Measurements from ENCODE around the gene DENND4A. TPM values are rescaled to one million over a fixed set of nuclear protein-coding genes. Genes with fewer than 3 reads are reported as not detected.

DENND4A gene
- total RNA-seq, 1 experiment from 2014 or later = 16.9 TPM

DNA sequence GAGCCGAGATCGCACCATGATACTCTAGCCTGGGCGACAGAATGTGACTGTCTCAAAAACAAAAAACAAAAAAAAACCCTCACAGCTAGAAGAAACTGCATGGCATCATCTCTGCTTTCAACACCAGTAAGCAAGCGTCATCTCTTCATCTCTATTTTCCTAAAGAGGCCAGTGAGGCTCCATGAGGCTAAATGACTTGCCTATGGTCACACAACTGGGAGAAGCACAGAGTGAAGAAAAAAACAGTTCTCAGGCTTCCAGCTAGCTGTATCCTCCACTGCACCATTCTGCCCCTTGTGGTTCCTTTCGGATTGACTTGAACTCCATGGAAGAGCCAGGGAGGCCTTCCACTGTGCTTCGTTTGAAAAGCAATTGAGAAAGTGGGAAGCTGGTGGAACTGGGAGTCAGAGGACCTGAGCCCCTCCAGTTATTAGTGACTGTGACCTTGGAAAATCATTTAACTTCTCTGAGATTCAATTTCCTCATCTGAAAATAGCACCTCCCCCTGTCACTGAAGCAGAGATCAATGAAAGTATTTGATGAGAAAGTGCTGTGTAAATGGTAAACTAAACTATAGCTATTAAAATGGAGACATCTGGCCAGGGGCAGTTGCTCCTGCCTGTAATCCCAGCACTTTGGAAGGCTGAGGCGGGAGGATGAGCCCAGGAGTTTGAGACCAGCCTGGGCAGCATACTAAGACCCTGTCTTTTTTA is 32.1 kb upstream of the DENND4A start:
- H3K4me3 Mint-ChIP-seq (ENCODE audit: unreplicated experiment) = no peak overlapping the region
- CTCF ChIA-PET = interaction anchor here (0.6 to 1.9 kb wide), 11 partner anchors 11 to 471 kb away, joined by 3 to 7 read pairs (median 4); no protein-coding TSS in a partner anchor

DNA sequence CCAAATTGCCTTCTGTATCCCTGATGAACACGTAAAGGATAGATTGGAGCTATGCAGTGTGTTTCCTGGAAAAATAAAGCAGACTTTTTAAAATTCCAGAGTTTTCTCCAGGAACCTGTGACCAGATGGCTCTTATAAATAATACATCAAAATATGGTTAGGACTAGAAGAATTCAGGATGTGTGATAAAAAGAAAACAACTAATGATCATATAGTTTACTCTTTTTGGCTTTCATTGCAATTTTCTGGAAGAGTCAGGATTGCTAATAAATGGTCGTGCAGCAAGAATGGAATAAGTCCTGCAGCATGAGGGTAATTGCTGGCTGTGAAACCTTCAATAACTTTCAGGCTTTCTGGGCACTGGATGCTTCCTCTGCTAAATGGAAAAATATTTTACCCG is 30.2 kb upstream of the DENND4A start:
- no TSS peak for BruUV-seq (replicated peaks)
- intact Hi-C loops (cut with micrococcal nuclease) = loop anchor here (10.0 kb wide), 1 partner anchor 88 kb away; no protein-coding TSS in a partner anchor
- no peak for DNase-seq (ENCODE audit: unreplicated experiment)
- H3K27ac Mint-ChIP-seq (ENCODE audit: low read depth, unreplicated experiment) = no peak overlapping the region
- H3K4me1 Mint-ChIP-seq (ENCODE audit: insufficient read depth, unreplicated experiment) = peaks cover 4% of the 10 kb centered on the region
- peaks cover 7% of the 10 kb centered on the region for H3K36me3 Mint-ChIP-seq (ENCODE audit: insufficient read depth, unreplicated experiment)
- H3K27me3 Mint-ChIP-seq (ENCODE audit: insufficient read depth, unreplicated experiment) = no peaks in the 10 kb centered on the region
- H3K4me3 Mint-ChIP-seq (ENCODE audit: unreplicated experiment) = no peak overlapping the region
- ChIA-PET CTCF (interaction anchor here (0.9 kb wide), 1 partner anchor 486 kb away, joined by 3 read pairs; no protein-coding TSS in a partner anchor), POLR2A (no interaction called here)
- no peaks in the 10 kb centered on the region for H3K9me3 Mint-ChIP-seq (ENCODE audit: unreplicated experiment)
- TF ChIP-seq, protein P1, sequence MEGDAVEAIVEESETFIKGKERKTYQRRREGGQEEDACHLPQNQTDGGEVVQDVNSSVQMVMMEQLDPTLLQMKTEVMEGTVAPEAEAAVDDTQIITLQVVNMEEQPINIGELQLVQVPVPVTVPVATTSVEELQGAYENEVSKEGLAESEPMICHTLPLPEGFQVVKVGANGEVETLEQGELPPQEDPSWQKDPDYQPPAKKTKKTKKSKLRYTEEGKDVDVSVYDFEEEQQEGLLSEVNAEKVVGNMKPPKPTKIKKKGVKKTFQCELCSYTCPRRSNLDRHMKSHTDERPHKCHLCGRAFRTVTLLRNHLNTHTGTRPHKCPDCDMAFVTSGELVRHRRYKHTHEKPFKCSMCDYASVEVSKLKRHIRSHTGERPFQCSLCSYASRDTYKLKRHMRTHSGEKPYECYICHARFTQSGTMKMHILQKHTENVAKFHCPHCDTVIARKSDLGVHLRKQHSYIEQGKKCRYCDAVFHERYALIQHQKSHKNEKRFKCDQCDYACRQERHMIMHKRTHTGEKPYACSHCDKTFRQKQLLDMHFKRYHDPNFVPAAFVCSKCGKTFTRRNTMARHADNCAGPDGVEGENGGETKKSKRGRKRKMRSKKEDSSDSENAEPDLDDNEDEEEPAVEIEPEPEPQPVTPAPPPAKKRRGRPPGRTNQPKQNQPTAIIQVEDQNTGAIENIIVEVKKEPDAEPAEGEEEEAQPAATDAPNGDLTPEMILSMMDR (IDR thresholded peaks at IDR 0.05; ENCODE audit: unreplicated experiment) = no peak

More for the DNA sequence above, 32.1 kb upstream of the DENND4A start:
- H3K9me3 Mint-ChIP-seq (ENCODE audit: unreplicated experiment) = no peaks in the 10 kb centered on the region
- peak; percentile 76 for DNase-seq (ENCODE audit: unreplicated experiment)
- POLR2A ChIA-PET = interaction anchor here (0.8 to 3.5 kb wide), 8 partner anchors 20 to 93 kb away, joined by 3 to 23 read pairs (median 10); partner anchors contain the start of genes DENND4A and RAB11A
- H3K27me3 Mint-ChIP-seq (ENCODE audit: insufficient read depth, unreplicated experiment) = no peaks in the 10 kb centered on the region
- H3K36me3 Mint-ChIP-seq (ENCODE audit: insufficient read depth, unreplicated experiment) = peaks cover 7% of the 10 kb centered on the region
- TF ChIP-seq, protein P1 (IDR thresholded peaks at IDR 0.05; ENCODE audit: unreplicated experiment) = peak; percentile 31
- intact Hi-C loops (cut with micrococcal nuclease) = loop anchor here (10.0 kb wide), 1 partner anchor 89 kb away; no protein-coding TSS in a partner anchor
- H3K4me1 Mint-ChIP-seq (ENCODE audit: insufficient read depth, unreplicated experiment) = peaks cover 4% of the 10 kb centered on the region
- H3K27ac Mint-ChIP-seq (ENCODE audit: low read depth, unreplicated experiment) = no peak overlapping the region
- no TSS peak for BruUV-seq (replicated peaks)

DNA sequence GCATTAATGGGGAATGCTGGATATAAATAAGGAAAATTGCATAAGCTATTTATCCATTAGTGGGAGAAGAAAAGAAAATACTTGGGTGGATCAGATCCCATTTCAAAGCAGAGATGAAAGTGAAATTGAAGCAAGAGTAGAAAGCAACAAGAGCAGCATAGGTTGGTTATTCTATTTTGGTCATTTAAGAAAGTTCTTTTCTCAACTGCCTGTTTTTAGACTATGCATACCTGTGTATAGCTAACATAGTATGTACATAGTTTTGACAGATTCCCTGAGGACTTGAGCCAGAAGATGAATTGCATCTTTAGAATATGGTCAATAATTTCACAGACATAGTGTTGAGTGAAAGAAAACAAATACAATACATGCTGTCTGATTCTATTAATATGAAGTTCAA is 29.0 kb upstream of the DENND4A start:
- CTCF ChIA-PET = interaction anchor here (0.6 to 1.1 kb wide), 4 partner anchors 8 to 182 kb away, joined by 3 to 5 read pairs (median 3); no protein-coding TSS in a partner anchor

DNA sequence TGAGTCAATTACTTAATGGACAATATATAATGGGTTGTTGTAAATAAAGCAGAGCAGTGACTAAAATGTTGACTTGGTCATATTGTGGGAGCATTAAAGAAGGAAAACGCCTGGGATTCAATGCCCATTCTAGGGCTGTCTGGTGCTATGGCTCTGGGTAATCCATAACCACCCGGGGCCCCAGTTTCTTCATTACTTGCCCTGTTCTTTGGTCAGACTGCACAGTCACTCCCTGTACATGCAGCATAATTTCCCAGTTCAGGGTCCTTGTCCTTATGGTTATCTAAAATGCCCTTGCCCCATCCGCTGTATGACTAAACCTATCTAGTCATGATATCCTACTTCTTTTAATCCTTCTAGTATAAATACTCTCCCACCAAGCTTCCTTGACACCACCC is 27.5 kb upstream of the DENND4A start:
- CTCF ChIA-PET = no interaction called here
- no peak for DNase-seq (ENCODE audit: unreplicated experiment)
- no peaks in the 10 kb centered on the region for H3K27me3 Mint-ChIP-seq (ENCODE audit: insufficient read depth, unreplicated experiment)
- BruUV-seq (replicated peaks) = no TSS peak
- POLR2A ChIA-PET = interaction anchor here (1.1 to 2.1 kb wide), 2 partner anchors 21 to 23 kb away, joined by 5 to 6 read pairs; no protein-coding TSS in a partner anchor
- H3K36me3 Mint-ChIP-seq (ENCODE audit: insufficient read depth, unreplicated experiment) = no peaks in the 10 kb centered on the region
- no peak overlapping the region for H3K27ac Mint-ChIP-seq (ENCODE audit: low read depth, unreplicated experiment)
- no peaks in the 10 kb centered on the region for H3K9me3 Mint-ChIP-seq (ENCODE audit: unreplicated experiment)
- TF ChIP-seq, protein P1 (IDR thresholded peaks at IDR 0.05; ENCODE audit: unreplicated experiment) = no peak
- intact Hi-C loops (cut with micrococcal nuclease) = no loop called here
- H3K4me1 Mint-ChIP-seq (ENCODE audit: insufficient read depth, unreplicated experiment) = peaks cover 4% of the 10 kb centered on the region
- no peak overlapping the region for H3K4me3 Mint-ChIP-seq (ENCODE audit: unreplicated experiment)

More for the DNA sequence above, 29.0 kb upstream of the DENND4A start:
- intact Hi-C loops (cut with micrococcal nuclease) = loop anchor here (10.0 kb wide), 1 partner anchor 86 kb away; no protein-coding TSS in a partner anchor
- Mint-ChIP-seq H3K9me3 (ENCODE audit: unreplicated experiment) (no peaks in the 10 kb centered on the region), H3K36me3 (ENCODE audit: insufficient read depth, unreplicated experiment) (peaks cover 4% of the 10 kb centered on the region), H3K27me3 (ENCODE audit: insufficient read depth, unreplicated experiment) (no peaks in the 10 kb centered on the region), H3K4me3 (ENCODE audit: unreplicated experiment) (no peak overlapping the region), H3K4me1 (ENCODE audit: insufficient read depth, unreplicated experiment) (peaks cover 4% of the 10 kb centered on the region), H3K27ac (ENCODE audit: low read depth, unreplicated experiment) (no peak overlapping the region)
- TF ChIP-seq, protein P1 (IDR thresholded peaks at IDR 0.05; ENCODE audit: unreplicated experiment) = no peak
- POLR2A ChIA-PET = interaction anchor here (0.7 to 2.1 kb wide), 2 partner anchors 23 to 24 kb away, joined by 4 to 6 read pairs; no protein-coding TSS in a partner anchor
- BruUV-seq (replicated peaks) = no TSS peak
- DNase-seq (ENCODE audit: unreplicated experiment) = no peak
